IMR-90 (cell line): ENCODE data around the gene HSPE1. TPM values are rescaled to one million over a fixed set of nuclear protein-coding genes. Genes with fewer than 3 reads are reported as not detected.

Experiments
- ATAC-seq: fragments of 200-7000 bp; cut with Tn5 transposase; 2 replicates; pipeline ENCODE4 v1.9.1; 2020; ENCODE audit warnings: low read depth, mild to moderate bottlenecking, moderate library complexity
- BruUV-seq: library from RNA; stranded (reverse); fragments of 400-500 nt; replicated peaks from 2 replicates; lab custom pipeline; 2021; lab: Mats Ljungman, UMichigan
- CTCF ChIA-PET: fragments of 300-600 bp; formaldehyde crosslinking; extraction: SDS; loops from one replicate; lab custom pipeline; 2021; ENCODE audit warnings: antibody characterized with exemption; lab: Yijun Ruan, JAX
- POLR2A ChIA-PET: fragments of 300-600 bp; sonication (Branson Sonifier 250); formaldehyde crosslinking; loops from one replicate; lab custom pipeline; 2022; ENCODE audit warnings: antibody characterized with exemption; ENCODE audit not compliant: unreplicated experiment; lab: Charles Lee
- DNase-seq: peaks from one replicate; pipeline ENCODE4 v3.0.0; 2013
- H2AFZ ChIP-seq: replicated peaks from 2 replicates; pipeline ENCODE3; 2013; ENCODE audit warnings: low read length, mild to moderate bottlenecking; ENCODE audit not compliant: poor library complexity
- H2AK5ac ChIP-seq: 2 replicates; pipeline ENCODE4 v1.6.1; 2013; ENCODE audit warnings: low read depth, low read length, inconsistent platforms
- H2AK9ac ChIP-seq: replicated peaks from 2 replicates; pipeline ENCODE3; 2013; ENCODE audit warnings: mild to moderate bottlenecking, low read depth, low read length, moderate library complexity; ENCODE audit not compliant: poor library complexity
- H2BK120ac ChIP-seq: 2 replicates; pipeline ENCODE4 v1.6.1; 2013; ENCODE audit warnings: low read depth, low read length, inconsistent platforms
- H2BK15ac ChIP-seq: 3 replicates; pipeline ENCODE4 v1.6.1; 2013; ENCODE audit warnings: low read depth, low read length, inconsistent platforms
- H2BK20ac ChIP-seq: 2 replicates; pipeline ENCODE4 v1.6.1; 2013; ENCODE audit warnings: low read depth, mild to moderate bottlenecking, inconsistent platforms, low read length, moderate library complexity
- H2BK5ac ChIP-seq: 2 replicates; pipeline ENCODE4 v1.6.1; 2013; ENCODE audit warnings: mild to moderate bottlenecking, low read depth, low read length, inconsistent platforms; ENCODE audit not compliant: poor library complexity, severe bottlenecking
- H3K14ac ChIP-seq: replicated peaks from 2 replicates; pipeline ENCODE4 v1.6.1; 2013; ENCODE audit warnings: low read depth, low read length, inconsistent platforms
- H3K18ac ChIP-seq: 2 replicates; pipeline ENCODE4 v1.6.1; 2013; ENCODE audit warnings: low read depth, low read length, control low read depth
- H3K23ac ChIP-seq: 2 replicates; pipeline ENCODE4 v1.6.1; 2013; ENCODE audit warnings: low read depth, low read length, inconsistent platforms
- H3K27ac ChIP-seq: 2 replicates; pipeline ENCODE4 v1.5.1; 2013; ENCODE audit warnings: mild to moderate bottlenecking, control low read depth, low read length; ENCODE audit not compliant: insufficient read depth
- H3K27me3 ChIP-seq: 2 replicates; pipeline ENCODE4 v1.6.1; 2013; ENCODE audit warnings: low read length; ENCODE audit not compliant: control insufficient read depth, insufficient read depth
- H3K36me3 ChIP-seq: 2 replicates; pipeline ENCODE4 v1.6.1; 2013; ENCODE audit warnings: low read length, mixed read lengths; ENCODE audit not compliant: control insufficient read depth, insufficient read depth
- H3K4ac ChIP-seq: 2 replicates; pipeline ENCODE4 v1.6.1; 2013; ENCODE audit warnings: low read depth, low read length, inconsistent platforms
- H3K4me1 ChIP-seq: 2 replicates; pipeline ENCODE4 v1.6.1; 2013; ENCODE audit warnings: low read length, mixed read lengths; ENCODE audit not compliant: control insufficient read depth, insufficient read depth
- H3K4me2 ChIP-seq: 2 replicates; pipeline ENCODE4 v1.6.1; 2013; ENCODE audit warnings: low read depth, mild to moderate bottlenecking, control low read depth, low read length, moderate library complexity
- H3K4me3 ChIP-seq: 2 replicates; pipeline ENCODE4 v1.5.1; 2013; ENCODE audit warnings: low read depth, mild to moderate bottlenecking, control low read depth, low read length, moderate library complexity; ENCODE audit not compliant: insufficient read depth
- H3K56ac ChIP-seq: 2 replicates; pipeline ENCODE4 v1.6.1; 2013; ENCODE audit warnings: low read length, inconsistent platforms; ENCODE audit not compliant: insufficient read depth; ENCODE audit errors: extremely low read depth
- H3K79me1 ChIP-seq, 2 experiments: 2 replicates each; pipeline ENCODE4 v1.6.1; 2013; ENCODE audit warnings: low read length in 2 of 2, inconsistent platforms in 1 of 2, low read depth in 1 of 2
- H3K9ac ChIP-seq: 2 replicates; pipeline ENCODE4 v1.6.1; 2013; ENCODE audit warnings: low read depth, low read length, control low read depth
- H3K9me1 ChIP-seq: 2 replicates; pipeline ENCODE4 v1.6.1; 2013; ENCODE audit warnings: low read length, inconsistent platforms; ENCODE audit not compliant: insufficient read depth
- H3K9me3 ChIP-seq: 2 replicates; pipeline ENCODE4 v1.6.1; 2013; ENCODE audit warnings: low read length; ENCODE audit not compliant: control insufficient read depth, insufficient read depth
- H4K20me1 ChIP-seq: 2 replicates; pipeline ENCODE4 v1.6.1; 2013; ENCODE audit warnings: low read length, inconsistent platforms; ENCODE audit not compliant: insufficient read depth
- H4K5ac ChIP-seq: 2 replicates; pipeline ENCODE4 v1.6.1; 2013; ENCODE audit warnings: mild to moderate bottlenecking, low read depth, low read length, control low read depth
- H4K8ac ChIP-seq, 2 experiments: 2 replicates each; pipeline ENCODE4 v1.6.1; 2013; ENCODE audit warnings: low read depth in 2 of 2, low read length in 2 of 2, control low read depth in 1 of 2, inconsistent platforms in 1 of 2
- H4K91ac ChIP-seq: 2 replicates; pipeline ENCODE4 v1.6.1; 2013; ENCODE audit warnings: low read depth, low read length, inconsistent platforms; ENCODE audit not compliant: insufficient read depth
- BHLHE40 ChIP-seq: fragments of 150-350 bp; IDR thresholded peaks from 2 replicates; pipeline ENCODE4 v1.6.1; 2016; ENCODE audit warnings: mild to moderate bottlenecking, low read depth, low read length
- MXI1 ChIP-seq: IDR thresholded peaks from 2 replicates; pipeline ENCODE4 v1.6.1; 2012; ENCODE audit warnings: low read depth, mild to moderate bottlenecking, low read length, moderate library complexity, borderline replicate concordance
- RAD21 ChIP-seq: IDR thresholded peaks from 2 replicates; pipeline ENCODE4 v1.6.1; 2012; ENCODE audit warnings: low read length, improper control_type of control experiment
- SMC3 ChIP-seq: fragments of 150-350 bp; IDR thresholded peaks from 2 replicates; pipeline ENCODE4 v1.6.1; 2016; ENCODE audit warnings: low read depth, mild to moderate bottlenecking, antibody characterized with exemption, low read length, moderate library complexity
- WGBS, 2 experiments: methylation state at CpG; one replicate each; pipeline versions ENCODE4 v1.1.5 to v1.1.7; 2013; ENCODE audit warnings: missing lambda C conversion rate in 2 of 2; ENCODE audit not compliant: insufficient read length in 1 of 2; ENCODE audit errors: extremely low coverage in 2 of 2; 5-methylcytosine and 5-hydroxymethylcytosine counted together
- dilution Hi-C: fragments of 300-500 bp; cut with HindIII; formaldehyde crosslinking; loops from one replicate; pipeline ENCODE4 v1.14.3; 2018; ENCODE audit warnings: low sequenced_read_pairs; ENCODE audit not compliant: unreplicated experiment
- in situ Hi-C: fragments of 300-500 bp; cut with MboI; formaldehyde crosslinking; loops from 3 replicates; pipeline ENCODE4 v1.14.3; 2019; ENCODE audit warnings: low sequenced_read_pairs, inconsistent platforms, mixed read lengths
- intact Hi-C: fragments of 100-400 bp; cut with micrococcal nuclease; formaldehyde crosslinking; loops from 2 replicates; pipeline ENCODE4 v1.10.0; 2022
- polyA plus RNA-seq, 3 experiments: library from polyadenylated mRNA; depleted of rRNA; stranded (reverse); fragments of >200 nt; gene quantifications; 2 replicates each; pipeline ENCODE4 v1.2.3, GENCODE V29; 2012; ENCODE audit warnings: low replicate concordance in 1 of 3
- total RNA-seq: library from RNA; depleted of rRNA; stranded (reverse); fragments of >200 nt; gene quantifications from 2 replicates; pipeline ENCODE4 v1.2.3, GENCODE V29; 2012
- TF ChIP-seq, protein P1 (sequence below): fragments of 150-350 bp; IDR thresholded peaks from 2 replicates; pipeline ENCODE4 v1.6.1; 2017; ENCODE audit warnings: mild to moderate bottlenecking, antibody characterized with exemption, low read length, low read depth

Gene HSPE1
- total and polyA plus RNA-seq, 2 of the 4 experiments (the other 2 are of a cell fraction) = 13.3 to 93.6 TPM

DNA sequence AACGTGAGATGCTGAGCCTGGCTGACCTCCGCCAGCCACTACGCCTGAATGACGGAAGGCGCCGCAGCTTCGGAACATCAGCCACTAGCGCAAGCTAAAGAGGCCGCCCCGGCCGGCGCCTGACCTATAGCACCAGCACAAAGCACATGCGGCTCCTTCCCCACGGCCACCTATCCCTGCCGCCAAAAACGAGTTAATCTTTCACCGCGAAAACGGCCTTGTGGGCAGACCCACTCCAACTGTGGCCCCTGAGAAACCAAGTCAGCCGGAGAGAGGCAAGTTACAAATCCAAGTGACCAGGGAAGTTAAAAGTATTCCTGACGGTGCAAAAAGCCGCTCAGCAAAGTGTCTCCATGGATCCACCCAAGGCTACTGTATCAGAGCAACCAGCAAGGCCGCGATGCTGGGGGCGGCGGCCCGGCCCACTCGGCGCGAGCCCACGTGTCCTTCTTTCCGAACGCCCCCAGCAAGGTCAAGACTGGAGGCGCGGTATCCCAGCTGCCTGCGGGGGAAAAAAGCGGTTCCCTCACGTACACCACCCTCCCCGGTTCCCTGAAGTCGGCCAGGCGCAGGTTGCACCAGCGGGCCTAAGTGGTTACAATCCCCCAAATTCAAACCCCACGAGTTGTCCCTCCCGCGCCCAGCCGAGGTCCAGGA lies 1.1 kb upstream of the HSPE1 start:
- Histone ChIP-seq H3K4ac (peak overlapping the region; percentile 65), H3K9me3 (no peaks in the 10 kb centered on the region), H3K4me2 (peak overlapping the region; percentile 98), H2BK5ac (peak overlapping the region; percentile 16), H3K4me1 (0 out of 2 replicates have a peak, but pooled peaks cover 1% of the 10 kb centered on the region), H3K36me3 (peaks cover 13% of the 10 kb centered on the region), H3K4me3 (peak overlapping the region; percentile 74), H2AFZ (peak overlapping the region; percentile 90), H2AK9ac (peak overlapping the region; percentile 78), H3K18ac (no peak overlapping the region), H2BK15ac (no peak overlapping the region), H3K56ac (peak overlapping the region; percentile 84; the same call in 1 of the 2 replicates), H3K14ac (peak overlapping the region; percentile 77), H3K27me3 (no peaks in the 10 kb centered on the region), H3K9me1 (0 out of 2 replicates have a peak, but pooled peaks cover 3% of the 10 kb centered on the region), H2BK120ac (no peak overlapping the region), H4K20me1 (peaks cover 40% of the 10 kb centered on the region), H4K91ac (peak overlapping the region; percentile 44; the same call in 1 of the 2 replicates), H3K79me1 (peaks cover 18 to 43% of the 10 kb centered on the region in 2 experiments), H3K27ac (peak overlapping the region; percentile 74), H4K5ac (no peak overlapping the region), H4K8ac (peak overlapping the region; percentile 55 to 71; a peak in 3 of 4 replicates), H3K9ac (peak overlapping the region; percentile 82), H2BK20ac (no peak overlapping the region), H2AK5ac (peak overlapping the region; percentile 69), H3K23ac (peak overlapping the region; percentile 88)
- dilution Hi-C loops = no loop called here
- TF ChIP-seq RAD21 (no peak), BHLHE40 (no peak), SMC3 (no peak), MXI1 (peak; percentile 73; the same call in 1 of the 2 replicates)
- TF ChIP-seq, protein P1, sequence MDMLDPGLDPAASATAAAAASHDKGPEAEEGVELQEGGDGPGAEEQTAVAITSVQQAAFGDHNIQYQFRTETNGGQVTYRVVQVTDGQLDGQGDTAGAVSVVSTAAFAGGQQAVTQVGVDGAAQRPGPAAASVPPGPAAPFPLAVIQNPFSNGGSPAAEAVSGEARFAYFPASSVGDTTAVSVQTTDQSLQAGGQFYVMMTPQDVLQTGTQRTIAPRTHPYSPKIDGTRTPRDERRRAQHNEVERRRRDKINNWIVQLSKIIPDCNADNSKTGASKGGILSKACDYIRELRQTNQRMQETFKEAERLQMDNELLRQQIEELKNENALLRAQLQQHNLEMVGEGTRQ = peak; percentile 51; the same call in 1 of the 2 replicates
- WGBS, 2 experiments = 1% methylated on average over 14 of the region's 46 CpGs; no CpG with 5 or more reads in 1 of the 2 experiments
- ATAC-seq = peak; percentile 5
- ChIA-PET POLR2A (interaction anchor here (1.0 kb wide), 1 partner anchor 17 kb away, joined by 4 read pairs; no protein-coding TSS in a partner anchor), CTCF (no interaction called here)
- in situ Hi-C loops = loop anchor here (5.0 kb wide), 1 partner anchor 82 kb away; no protein-coding TSS in a partner anchor
- intact Hi-C loops = loop anchor here (5.0 kb wide), 1 partner anchor 42 kb away; no protein-coding TSS in a partner anchor
- BruUV-seq = no TSS peak
- DNase-seq = peak; percentile 42
